IPS-18a (cell line): ENCODE measurements around the gene RHBDF1.

ENCODE experiments used
- H3K27ac ChIP-seq: one replicate; pipeline ENCODE4 v1.5.1; 2013; ENCODE audit warnings: low read length
- H3K27me3 ChIP-seq: one replicate; pipeline ENCODE4 v1.6.1; 2013; ENCODE audit warnings: mild to moderate bottlenecking, low read length; ENCODE audit not compliant: control insufficient read depth, insufficient read depth
- H3K36me3 ChIP-seq: one replicate; pipeline ENCODE4 v1.6.1; 2013; ENCODE audit warnings: low read depth, low read length; ENCODE audit not compliant: control insufficient read depth
- H3K4me1 ChIP-seq: one replicate; pipeline ENCODE4 v1.6.1; 2013; ENCODE audit warnings: low read depth, low read length; ENCODE audit not compliant: control insufficient read depth
- H3K4me3 ChIP-seq: one replicate; pipeline ENCODE4 v1.5.1; 2013; ENCODE audit warnings: low read length
- H3K9ac ChIP-seq: one replicate; pipeline ENCODE4 v1.6.1; 2013; ENCODE audit warnings: mild to moderate bottlenecking, low read length, moderate library complexity
- H3K9me3 ChIP-seq: one replicate; pipeline ENCODE4 v1.6.1; 2013; ENCODE audit warnings: low read depth, low read length; ENCODE audit not compliant: control insufficient read depth

RHBDF1 gene

DNA sequence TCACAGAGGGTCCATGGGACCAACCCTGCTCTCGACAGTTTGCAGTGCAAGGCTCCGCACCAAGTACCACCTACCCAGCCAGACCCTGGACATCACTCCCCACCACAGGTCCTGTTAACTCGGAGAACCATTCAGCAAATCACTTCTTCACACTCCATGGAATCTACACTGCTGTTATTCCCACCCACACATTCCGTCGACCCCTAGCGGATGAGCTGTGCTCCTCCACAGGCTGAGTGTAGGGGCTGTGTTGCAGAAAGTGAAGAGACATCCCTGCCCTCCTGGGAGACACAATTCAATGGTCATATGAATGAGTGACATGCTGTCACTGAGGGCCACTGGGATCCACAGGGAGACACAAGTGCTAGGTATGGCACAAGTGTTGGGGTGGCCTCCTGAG lies 33.1 kb upstream of the RHBDF1 start:
- no peaks in the 10 kb centered on the region for H3K36me3 ChIP-seq
- no peaks in the 10 kb centered on the region for H3K27me3 ChIP-seq
- no peaks in the 10 kb centered on the region for H3K9me3 ChIP-seq
- H3K4me1 ChIP-seq, result no peaks in the 10 kb centered on the region
- H3K4me3 ChIP-seq, result no peak overlapping the region
- no peak overlapping the region for H3K27ac ChIP-seq
- H3K9ac ChIP-seq, result no peak overlapping the region

DNA sequence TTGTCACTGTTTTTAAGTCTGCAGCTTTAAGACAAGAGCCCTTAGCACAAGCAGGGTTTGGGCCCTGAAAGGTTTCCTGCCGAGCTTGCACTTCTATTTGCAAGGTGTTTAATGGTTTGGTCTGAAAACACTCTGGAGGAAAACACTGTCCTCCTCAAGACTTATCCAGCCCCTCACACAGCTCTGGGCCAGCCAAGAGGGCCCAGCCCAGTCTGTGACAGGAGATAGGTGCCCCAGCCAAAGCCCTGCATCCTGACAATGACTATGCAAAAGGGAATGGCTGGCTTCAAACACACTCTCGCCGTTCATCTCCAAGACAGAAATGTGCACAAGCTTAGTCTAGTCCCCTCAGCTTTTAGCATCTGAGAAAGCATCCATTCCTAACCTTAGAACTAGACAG lies 32.5 kb upstream of the RHBDF1 start:
- no peaks in the 10 kb centered on the region for H3K36me3 ChIP-seq
- no peak overlapping the region for H3K4me3 ChIP-seq
- no peaks in the 10 kb centered on the region for H3K9me3 ChIP-seq
- no peaks in the 10 kb centered on the region for H3K4me1 ChIP-seq
- H3K27ac ChIP-seq, result no peak overlapping the region
- no peaks in the 10 kb centered on the region for H3K27me3 ChIP-seq
- H3K9ac ChIP-seq, result no peak overlapping the region

DNA sequence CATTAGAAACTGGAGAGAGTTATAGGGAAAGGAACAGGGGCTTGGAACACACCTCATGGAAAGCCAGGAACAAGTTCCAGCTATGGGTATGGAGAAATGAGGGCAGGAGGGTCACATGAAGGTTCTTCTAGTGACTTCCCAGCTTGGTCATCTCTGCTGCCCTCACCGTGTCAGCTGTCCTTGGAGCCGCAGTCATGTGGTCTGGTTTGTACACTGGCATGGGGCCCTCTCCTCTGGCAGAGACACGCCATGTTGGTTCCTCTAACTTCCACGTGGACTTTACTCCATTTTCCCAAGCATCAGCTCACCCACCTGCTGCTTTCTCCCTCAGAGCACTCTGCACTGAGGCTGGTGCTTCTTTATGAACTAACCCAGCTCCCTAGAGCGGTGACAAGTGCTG lies 31.9 kb upstream of the RHBDF1 start:
- no peaks in the 10 kb centered on the region for H3K9me3 ChIP-seq
- H3K27me3 ChIP-seq, result no peaks in the 10 kb centered on the region
- H3K9ac ChIP-seq, result no peak overlapping the region
- no peak overlapping the region for H3K4me3 ChIP-seq
- H3K27ac ChIP-seq, result no peak overlapping the region
- no peaks in the 10 kb centered on the region for H3K4me1 ChIP-seq
- no peaks in the 10 kb centered on the region for H3K36me3 ChIP-seq

DNA sequence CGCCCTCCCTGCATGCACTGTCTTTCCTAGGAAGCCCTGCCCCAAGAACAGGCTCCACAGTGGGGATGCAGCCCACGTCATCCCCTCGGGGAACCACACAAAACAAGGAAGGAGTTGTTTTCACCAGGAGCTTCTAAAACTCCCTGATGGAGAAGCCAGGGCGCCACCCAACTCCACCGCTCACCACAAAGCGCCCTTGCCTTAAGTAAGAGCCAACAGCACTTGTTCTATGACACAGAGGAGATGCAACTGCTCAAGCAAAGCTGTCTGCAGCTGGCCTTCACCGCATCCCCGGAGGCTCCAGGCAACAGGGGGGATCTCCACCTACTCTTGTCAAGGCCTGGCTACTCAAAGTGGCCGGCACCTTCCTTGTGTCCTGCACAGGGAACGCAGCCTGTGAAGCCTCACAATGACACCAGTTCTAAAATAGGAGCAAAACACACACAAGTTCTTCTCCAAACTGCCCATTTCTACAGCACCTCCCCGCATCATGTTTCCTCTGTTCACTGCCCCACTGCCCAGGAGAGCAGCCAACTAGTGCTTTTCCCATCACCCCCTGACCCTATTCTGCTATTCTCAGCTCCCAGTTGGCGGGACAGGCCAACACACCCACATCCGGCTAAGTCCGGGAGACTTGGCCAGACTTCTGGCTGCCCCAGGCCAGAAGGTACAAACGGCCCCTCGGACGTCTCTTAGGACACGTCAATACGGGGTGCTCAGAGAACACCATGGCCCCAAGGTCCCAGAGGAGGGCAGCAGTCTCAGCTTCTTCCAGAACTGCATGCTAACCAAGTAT lies 29.8 kb upstream of the RHBDF1 start:
- H3K9me3 ChIP-seq, result no peaks in the 10 kb centered on the region
- H3K9ac ChIP-seq, result no peak overlapping the region
- H3K36me3 ChIP-seq, result peaks cover 5% of the 10 kb centered on the region
- H3K27ac ChIP-seq, result no peak overlapping the region
- H3K27me3 ChIP-seq, result no peaks in the 10 kb centered on the region
- H3K4me3 ChIP-seq, result no peak overlapping the region
- H3K4me1 ChIP-seq, result no peaks in the 10 kb centered on the region

DNA sequence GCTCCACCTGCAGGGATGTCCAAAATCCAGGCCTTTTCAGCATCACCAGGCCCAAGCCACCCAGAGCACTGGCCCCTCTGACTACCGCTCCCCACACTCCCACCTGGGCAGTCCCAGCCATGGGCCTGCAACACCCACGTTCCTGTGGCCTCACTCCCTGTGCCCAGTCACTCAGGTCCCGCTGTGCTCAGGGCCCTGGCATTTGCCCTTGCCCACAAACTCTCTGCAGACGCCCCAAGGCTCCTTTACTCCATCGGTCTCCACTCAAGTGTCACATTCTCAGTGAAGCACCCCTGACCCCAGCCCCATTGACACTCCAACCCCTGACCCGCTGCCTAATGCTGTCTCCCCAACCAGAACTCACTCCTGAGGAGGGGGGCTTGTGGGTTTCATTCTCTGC lies 29.2 kb upstream of the RHBDF1 start:
- Histone ChIP-seq H3K27me3 (no peaks in the 10 kb centered on the region), H3K27ac (no peak overlapping the region), H3K4me3 (no peak overlapping the region), H3K9ac (no peak overlapping the region), H3K4me1 (no peaks in the 10 kb centered on the region), H3K9me3 (no peaks in the 10 kb centered on the region), H3K36me3 (peaks cover 5% of the 10 kb centered on the region)

DNA sequence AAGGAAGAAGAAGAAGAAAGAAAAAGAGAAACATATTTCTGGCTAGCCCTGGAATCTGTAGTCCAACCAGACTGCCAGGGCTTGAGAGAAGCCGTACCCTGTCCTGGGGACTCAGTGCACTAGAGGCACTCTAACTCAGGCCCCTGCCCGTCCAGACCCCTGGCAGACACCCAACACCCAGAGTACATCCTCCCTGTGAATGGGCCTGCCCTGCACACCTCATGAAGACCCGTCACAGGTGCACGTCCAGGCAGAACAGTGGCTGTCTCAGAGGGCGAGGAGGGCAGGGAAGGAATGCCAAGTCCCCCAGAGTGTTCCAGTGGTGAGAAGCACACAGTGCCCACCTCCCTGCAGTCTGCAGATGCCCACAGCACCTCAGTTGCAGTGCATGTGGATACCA lies 28.6 kb upstream of the RHBDF1 start:
- no peak overlapping the region for H3K27ac ChIP-seq
- H3K9ac ChIP-seq, result no peak overlapping the region
- no peaks in the 10 kb centered on the region for H3K4me1 ChIP-seq
- H3K27me3 ChIP-seq, result no peaks in the 10 kb centered on the region
- H3K4me3 ChIP-seq, result no peak overlapping the region
- no peaks in the 10 kb centered on the region for H3K9me3 ChIP-seq
- H3K36me3 ChIP-seq, result peaks cover 5% of the 10 kb centered on the region

DNA sequence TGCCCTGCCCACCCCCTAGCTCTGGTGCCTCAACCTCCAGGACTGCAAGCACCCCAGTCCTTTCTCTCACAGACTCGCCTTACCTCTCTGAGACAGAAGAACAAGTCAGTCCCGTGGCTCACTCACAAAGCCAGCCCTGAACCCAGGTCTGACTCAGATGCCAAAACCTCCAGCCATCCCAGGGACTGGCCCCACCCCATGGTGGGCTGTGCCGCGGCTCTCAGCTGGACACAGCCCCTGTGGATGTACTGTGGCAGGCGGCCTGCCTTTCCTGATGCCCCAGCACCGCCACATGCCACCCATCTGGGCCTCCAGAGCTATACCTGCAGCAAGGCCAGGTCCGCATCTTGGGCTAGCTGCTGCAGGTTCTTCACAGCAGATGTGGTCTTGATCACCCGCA lies 25.4 kb upstream of the RHBDF1 start:
- H3K4me1 ChIP-seq, result no peaks in the 10 kb centered on the region
- H3K27ac ChIP-seq, result no peak overlapping the region
- H3K36me3 ChIP-seq, result peaks cover 5% of the 10 kb centered on the region
- no peaks in the 10 kb centered on the region for H3K9me3 ChIP-seq
- no peak overlapping the region for H3K4me3 ChIP-seq
- no peak overlapping the region for H3K9ac ChIP-seq
- no peaks in the 10 kb centered on the region for H3K27me3 ChIP-seq

DNA sequence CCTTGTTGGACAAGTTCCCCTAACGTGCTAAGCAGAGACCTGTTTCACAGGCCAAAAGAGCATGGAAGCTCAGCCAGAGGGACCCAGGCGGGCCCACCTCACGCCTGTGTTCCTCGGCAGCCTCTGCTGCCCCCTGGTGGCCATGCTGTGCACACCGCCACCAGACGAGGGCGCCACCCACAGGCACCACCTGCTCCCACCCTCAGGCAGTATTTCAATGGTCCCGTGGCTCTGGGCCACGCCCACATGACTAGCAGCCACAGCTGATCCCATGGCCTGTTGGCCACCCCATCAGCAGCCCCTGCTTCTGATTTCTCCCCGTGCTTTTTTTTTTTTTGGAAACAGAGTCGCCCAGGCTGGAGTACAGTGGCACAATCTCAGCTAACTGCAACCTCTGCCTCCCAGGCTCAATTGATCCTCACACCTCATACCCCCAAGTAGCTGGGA lies 24.5 kb upstream of the RHBDF1 start:
- H3K9me3 ChIP-seq, result no peaks in the 10 kb centered on the region
- no peak overlapping the region for H3K27ac ChIP-seq
- H3K4me1 ChIP-seq, result no peaks in the 10 kb centered on the region
- no peaks in the 10 kb centered on the region for H3K27me3 ChIP-seq
- no peak overlapping the region for H3K9ac ChIP-seq
- H3K36me3 ChIP-seq, result peaks cover 5% of the 10 kb centered on the region
- H3K4me3 ChIP-seq, result no peak overlapping the region

DNA sequence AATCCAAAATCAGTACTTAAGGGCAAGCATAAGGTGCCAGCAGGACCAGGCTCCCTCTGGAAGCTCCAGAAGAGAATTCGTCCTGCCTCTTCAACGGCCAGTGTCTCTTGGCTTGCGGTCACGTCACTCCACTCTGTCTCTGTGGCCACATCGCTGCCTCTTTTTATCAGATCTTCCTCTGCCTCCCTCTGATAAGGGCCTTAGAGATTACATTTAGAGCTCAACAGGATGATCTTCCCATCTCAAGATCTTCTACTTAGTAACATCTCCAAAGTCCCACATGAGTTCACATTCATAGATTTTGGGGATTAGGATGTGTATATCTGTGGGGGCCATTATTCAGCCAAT lies 22.5 kb upstream of the RHBDF1 start:
- H3K27ac ChIP-seq, result no peak overlapping the region
- no peaks in the 10 kb centered on the region for H3K27me3 ChIP-seq
- no peaks in the 10 kb centered on the region for H3K4me1 ChIP-seq
- H3K4me3 ChIP-seq, result no peak overlapping the region
- H3K36me3 ChIP-seq, result peaks cover 5% of the 10 kb centered on the region
- no peaks in the 10 kb centered on the region for H3K9me3 ChIP-seq
- no peak overlapping the region for H3K9ac ChIP-seq

DNA sequence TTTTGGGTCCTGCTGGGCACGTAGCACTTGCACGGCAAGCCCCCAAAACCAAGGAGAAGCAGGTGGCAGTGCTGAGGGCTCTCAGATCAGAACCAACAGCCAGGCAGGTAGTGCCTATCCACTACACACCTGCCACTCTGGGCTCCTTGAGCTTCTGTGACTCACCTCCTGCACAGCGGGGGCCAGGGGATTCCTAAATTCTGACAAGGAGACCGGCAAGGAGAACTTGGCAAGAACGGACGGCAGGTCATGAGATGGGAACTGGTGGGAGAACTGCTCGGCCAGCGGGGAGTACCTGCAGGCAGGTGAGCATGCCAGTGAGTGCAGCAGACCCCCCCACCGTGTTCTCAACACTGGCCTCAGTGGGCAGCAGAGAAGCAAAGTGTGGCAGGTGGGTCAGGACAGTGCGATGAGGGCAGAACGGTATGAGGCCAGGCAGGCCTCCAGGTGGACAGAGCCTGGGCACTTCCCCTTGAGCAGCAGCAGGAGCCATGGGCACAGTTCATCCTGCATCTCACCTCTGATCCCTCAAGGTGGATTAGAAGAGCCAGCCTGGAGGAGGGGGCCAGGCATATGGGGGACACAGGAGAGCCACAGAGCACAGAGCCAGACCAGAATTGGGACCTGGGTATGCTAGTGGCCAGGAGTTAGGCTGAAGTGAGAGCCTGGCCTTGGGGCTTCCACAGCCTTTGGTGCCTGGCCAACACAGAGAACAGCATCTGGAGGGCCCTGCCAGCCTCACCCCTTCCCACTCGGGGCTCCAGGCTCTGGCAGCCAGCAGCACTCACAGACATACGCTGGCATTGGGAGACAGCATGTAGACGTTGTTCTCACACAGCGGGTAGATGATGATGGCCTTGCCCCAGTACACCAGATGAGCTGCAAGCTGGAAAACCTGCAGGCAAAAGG lies 20.3 kb upstream of the RHBDF1 start:
- Histone ChIP-seq H3K9me3 (no peaks in the 10 kb centered on the region), H3K4me1 (no peaks in the 10 kb centered on the region), H3K27ac (no peak overlapping the region), H3K4me3 (no peak overlapping the region), H3K9ac (no peak overlapping the region), H3K36me3 (peaks cover 11% of the 10 kb centered on the region), H3K27me3 (no peaks in the 10 kb centered on the region)

DNA sequence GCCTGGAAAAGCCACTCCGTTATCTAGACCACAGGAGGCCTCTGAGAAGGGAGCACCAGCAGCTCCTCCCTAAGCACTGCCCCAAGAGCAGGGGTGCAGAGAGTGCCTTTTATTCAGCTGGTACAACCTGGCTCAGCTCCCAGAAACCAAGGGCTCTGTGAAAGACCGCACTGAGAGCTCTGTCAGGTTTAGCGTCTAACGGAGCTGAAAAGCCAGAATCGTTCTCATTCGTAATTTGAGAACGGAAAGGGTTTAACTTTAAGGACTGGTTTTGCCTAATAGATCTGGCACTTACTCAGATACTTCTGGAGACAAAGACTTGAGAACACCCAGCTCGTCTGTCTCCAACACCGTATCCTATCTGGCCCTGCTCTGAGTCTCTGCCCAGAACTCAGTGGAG lies 19.1 kb upstream of the RHBDF1 start:
- Histone ChIP-seq H3K27ac (no peak overlapping the region), H3K4me3 (no peak overlapping the region), H3K9me3 (no peaks in the 10 kb centered on the region), H3K36me3 (peaks cover 18% of the 10 kb centered on the region), H3K9ac (no peak overlapping the region), H3K4me1 (no peaks in the 10 kb centered on the region), H3K27me3 (no peaks in the 10 kb centered on the region)
